PC-3 (cell line): ENCODE data around the gene ATOH1. TPM values are rescaled to one million over a fixed set of nuclear protein-coding genes. Genes with fewer than 3 reads are reported as not detected.

Source experiments
- ATAC-seq: fragments of 200-7000 bp; cut with Tn5 transposase; 2 replicates; pipeline ENCODE4 v1.9.1; 2020; ENCODE audit warnings: mild to moderate bottlenecking, moderate library complexity
- BruUV-seq: library from RNA; stranded (reverse); fragments of 400-500 nt; replicated peaks from 2 replicates; lab custom pipeline; 2021; lab: Mats Ljungman, UMichigan
- CTCF ChIA-PET: fragments of 300-600 bp; sonication (Branson Sonifier 250); formaldehyde crosslinking; loops from one replicate; lab custom pipeline; 2022; ENCODE audit warnings: antibody characterized with exemption; lab: Charles Lee
- POLR2A ChIA-PET: fragments of 300-600 bp; sonication (Branson Sonifier 250); formaldehyde crosslinking; loops from one replicate; lab custom pipeline; 2022; ENCODE audit warnings: antibody characterized with exemption; ENCODE audit not compliant: unreplicated experiment; lab: Charles Lee
- DNase-seq: peaks from one replicate; pipeline ENCODE4 v3.0.0-alpha.2; 2015
- H2AFZ ChIP-seq: fragments of 300-600 bp; sonication (generic); 2 replicates; pipeline ENCODE4 v1.6.0; 2016; ENCODE audit warnings: antibody characterized with exemption, low read length
- H3F3A ChIP-seq: fragments of 300-600 bp; sonication (generic); one replicate; pipeline ENCODE4 v1.6.0; 2017; ENCODE audit warnings: antibody characterized with exemption, low read length, control low read depth, mild to moderate bottlenecking; ENCODE audit not compliant: unreplicated experiment
- H3K27ac ChIP-seq: fragments of 300-600 bp; sonication (generic); 2 replicates; pipeline ENCODE4 v1.5.1; 2016; ENCODE audit warnings: mild to moderate bottlenecking, low read length
- H3K27me3 ChIP-seq: fragments of 300-600 bp; sonication (generic); 2 replicates; pipeline ENCODE4 v1.6.1; 2016; ENCODE audit warnings: low read length, mixed read lengths
- H3K36me3 ChIP-seq: fragments of 300-600 bp; sonication (generic); 2 replicates; pipeline ENCODE4 v1.6.1; 2016; ENCODE audit warnings: low read depth, mixed run types, low read length, mixed read lengths
- H3K4me1 ChIP-seq: fragments of 300-600 bp; sonication (generic); 2 replicates; pipeline ENCODE4 v1.5.1; 2016; ENCODE audit warnings: low read length; ENCODE audit not compliant: insufficient read depth
- H3K4me2 ChIP-seq: fragments of 300-600 bp; sonication (generic); 2 replicates; pipeline ENCODE4 v1.6.0; 2016; ENCODE audit warnings: low read length
- H3K4me3 ChIP-seq: fragments of 300-600 bp; sonication (generic); 2 replicates; pipeline ENCODE4 v1.5.1; 2016; ENCODE audit warnings: mild to moderate bottlenecking, low read length, mixed read lengths
- H3K79me2 ChIP-seq: fragments of 300-600 bp; sonication (generic); 2 replicates; pipeline ENCODE4 v1.6.1; 2017; ENCODE audit warnings: low read length, mixed read lengths
- H3K9ac ChIP-seq: fragments of 300-600 bp; sonication (generic); 2 replicates; pipeline ENCODE4 v1.6.0; 2016; ENCODE audit warnings: mild to moderate bottlenecking, low read length
- H3K9me2 ChIP-seq: fragments of 300-600 bp; sonication (generic); replicated peaks from 2 replicates; pipeline ENCODE4 v1.6.1; 2016; ENCODE audit warnings: mixed run types, low read length, mixed read lengths
- H3K9me3 ChIP-seq: fragments of 300-600 bp; sonication (generic); 2 replicates; pipeline ENCODE4 v1.6.1; 2016; ENCODE audit warnings: low read length, mixed read lengths
- H4K20me1 ChIP-seq: fragments of 300-600 bp; sonication (generic); 2 replicates; pipeline ENCODE4 v1.6.1; 2016; ENCODE audit warnings: low read length, mixed read lengths
- EZH2 ChIP-seq: fragments of 300-600 bp; sonication (generic); IDR thresholded peaks from one replicate; pipeline ENCODE4 v1.6.1; 2017; ENCODE audit warnings: antibody characterized with exemption, mild to moderate bottlenecking, low read length; ENCODE audit not compliant: unreplicated experiment
- EZH2phosphoT487 ChIP-seq: fragments of 300-600 bp; sonication (generic); IDR thresholded peaks from 2 replicates; pipeline ENCODE4 v1.6.1; 2018; ENCODE audit warnings: mild to moderate bottlenecking, antibody characterized with exemption, low read length, borderline replicate concordance
- intact Hi-C: fragments of 100-400 bp; cut with micrococcal nuclease; formaldehyde crosslinking; loops from 2 replicates; pipeline ENCODE4 v1.9.0; 2023
- total RNA-seq: library from RNA; depleted of rRNA; stranded (reverse); fragments of >200 nt; gene quantifications from 2 replicates; pipeline ENCODE4 v1.2.3, GENCODE V29; 2014
- TF ChIP-seq, protein P1 (sequence below): fragments of 300-600 bp; sonication (generic); conservative IDR thresholded peaks from 2 replicates; pipeline ENCODE4 v1.5.1; 2017; ENCODE audit warnings: antibody characterized with exemption, low read depth, mild to moderate bottlenecking, low read length

ATOH1 gene
- total RNA-seq, 1 experiment from 2014 or later = not detected

DNA sequence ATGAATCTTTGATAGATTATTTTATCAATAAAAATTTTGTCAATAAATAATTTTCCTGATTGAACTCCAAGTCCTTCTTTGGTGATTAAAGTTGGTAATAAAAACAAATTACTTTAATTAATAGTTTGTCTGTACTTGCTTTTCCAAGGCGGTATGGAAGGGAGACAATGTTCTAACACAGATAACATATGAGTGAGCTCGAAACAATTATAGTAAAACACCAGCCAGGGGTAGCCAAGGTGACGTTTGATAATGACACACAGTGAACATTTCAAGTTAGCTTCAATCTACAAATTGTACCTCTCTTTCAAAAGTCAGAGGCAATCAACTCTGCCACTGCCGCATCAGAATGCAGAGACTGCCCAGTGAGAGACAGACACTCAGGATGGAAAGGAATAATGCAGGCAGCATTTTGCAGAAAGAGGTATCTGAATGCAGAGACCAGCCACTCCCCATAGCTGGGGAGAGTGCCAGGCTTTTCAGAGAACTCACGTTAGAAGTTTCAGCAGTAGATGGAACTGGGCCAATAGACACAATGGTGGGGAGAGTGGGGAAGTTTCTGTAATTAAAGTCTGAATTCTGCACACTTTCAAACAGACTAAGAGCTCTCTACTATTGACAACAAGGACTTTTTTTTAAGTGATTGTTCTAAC, 18.1 kb upstream of the ATOH1 start:
- intact Hi-C loops = no loop called here
- Histone ChIP-seq H3K9ac (no peak overlapping the region), H3K27me3 (peaks cover 49% of the 10 kb centered on the region), H3K4me3 (no peak overlapping the region), H3K4me2 (no peak overlapping the region), H3K9me2 (no peaks in the 10 kb centered on the region), H3K9me3 (no peaks in the 10 kb centered on the region), H3K4me1 (no peaks in the 10 kb centered on the region), H3K27ac (no peak overlapping the region), H3K79me2 (no peaks in the 10 kb centered on the region), H2AFZ (no peak overlapping the region), H4K20me1 (no peaks in the 10 kb centered on the region), H3F3A (no peaks in the 10 kb centered on the region), H3K36me3 (no peaks in the 10 kb centered on the region)
- no TSS peak for BruUV-seq
- ChIA-PET POLR2A (no interaction called here), CTCF (no interaction called here)
- no peak for TF ChIP-seq EZH2
- TF ChIP-seq EZH2phosphoT487 = no peak
- TF ChIP-seq, protein P1, sequence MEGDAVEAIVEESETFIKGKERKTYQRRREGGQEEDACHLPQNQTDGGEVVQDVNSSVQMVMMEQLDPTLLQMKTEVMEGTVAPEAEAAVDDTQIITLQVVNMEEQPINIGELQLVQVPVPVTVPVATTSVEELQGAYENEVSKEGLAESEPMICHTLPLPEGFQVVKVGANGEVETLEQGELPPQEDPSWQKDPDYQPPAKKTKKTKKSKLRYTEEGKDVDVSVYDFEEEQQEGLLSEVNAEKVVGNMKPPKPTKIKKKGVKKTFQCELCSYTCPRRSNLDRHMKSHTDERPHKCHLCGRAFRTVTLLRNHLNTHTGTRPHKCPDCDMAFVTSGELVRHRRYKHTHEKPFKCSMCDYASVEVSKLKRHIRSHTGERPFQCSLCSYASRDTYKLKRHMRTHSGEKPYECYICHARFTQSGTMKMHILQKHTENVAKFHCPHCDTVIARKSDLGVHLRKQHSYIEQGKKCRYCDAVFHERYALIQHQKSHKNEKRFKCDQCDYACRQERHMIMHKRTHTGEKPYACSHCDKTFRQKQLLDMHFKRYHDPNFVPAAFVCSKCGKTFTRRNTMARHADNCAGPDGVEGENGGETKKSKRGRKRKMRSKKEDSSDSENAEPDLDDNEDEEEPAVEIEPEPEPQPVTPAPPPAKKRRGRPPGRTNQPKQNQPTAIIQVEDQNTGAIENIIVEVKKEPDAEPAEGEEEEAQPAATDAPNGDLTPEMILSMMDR = no peak
- ATAC-seq = no peak
- DNase-seq = no peak

DNA sequence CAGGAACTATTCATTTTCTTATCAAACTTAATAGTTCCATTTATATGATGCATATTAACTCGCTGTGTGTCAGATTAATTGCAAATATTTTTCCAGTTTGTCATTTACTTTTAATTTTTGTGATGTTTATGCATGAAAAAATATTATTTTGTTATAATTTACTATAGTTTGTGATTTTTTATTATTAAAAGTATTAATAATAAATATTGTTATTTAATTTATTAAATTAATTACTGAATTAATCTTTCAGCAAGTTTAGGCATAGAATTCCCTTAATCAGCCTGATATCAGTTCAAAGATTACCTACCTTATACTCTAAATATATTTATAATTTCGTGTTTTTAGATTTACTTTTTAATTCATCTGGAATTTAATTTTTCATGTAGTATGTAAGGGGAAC, 15.5 kb upstream of the ATOH1 start:
- Histone ChIP-seq H3K4me1 (no peaks in the 10 kb centered on the region), H3K9ac (no peak overlapping the region), H3F3A (no peaks in the 10 kb centered on the region), H3K4me3 (no peak overlapping the region), H3K27me3 (peaks cover 53% of the 10 kb centered on the region), H2AFZ (no peak overlapping the region), H3K79me2 (no peaks in the 10 kb centered on the region), H3K36me3 (no peaks in the 10 kb centered on the region), H4K20me1 (no peaks in the 10 kb centered on the region), H3K27ac (no peak overlapping the region), H3K4me2 (no peak overlapping the region), H3K9me3 (no peaks in the 10 kb centered on the region), H3K9me2 (no peaks in the 10 kb centered on the region)
- TF ChIP-seq EZH2phosphoT487 = no peak
- TF ChIP-seq EZH2 = no peak
- TF ChIP-seq, protein P1 = no peak
- intact Hi-C loops = no loop called here
- no TSS peak for BruUV-seq
- CTCF ChIA-PET = no interaction called here
- DNase-seq (no peak), ATAC-seq (no peak)
- POLR2A ChIA-PET = no interaction called here

DNA sequence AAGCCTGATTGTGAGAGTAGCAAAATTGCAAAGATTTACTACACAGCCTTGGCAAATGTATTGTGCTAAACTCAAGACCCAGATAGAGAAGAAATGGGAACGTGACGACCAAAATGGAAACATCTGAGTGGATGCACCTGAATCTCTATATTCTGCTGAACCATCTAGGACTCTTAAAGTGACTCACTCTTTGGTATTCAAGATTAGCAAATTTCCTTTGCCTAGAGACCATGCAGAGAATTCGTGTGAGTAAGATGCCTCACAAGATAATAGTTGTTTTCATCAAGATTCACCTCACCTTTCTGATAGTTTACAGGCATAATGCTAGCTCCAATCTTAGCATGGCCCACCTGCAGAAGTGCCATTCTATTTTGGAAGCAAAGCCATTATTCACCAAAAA, 14.4 kb upstream of the ATOH1 start:
- Histone ChIP-seq H3K27me3 (peaks cover 51% of the 10 kb centered on the region), H3K4me1 (no peaks in the 10 kb centered on the region), H3F3A (no peaks in the 10 kb centered on the region), H3K79me2 (no peaks in the 10 kb centered on the region), H2AFZ (no peak overlapping the region), H3K36me3 (no peaks in the 10 kb centered on the region), H4K20me1 (no peaks in the 10 kb centered on the region), H3K9ac (no peak overlapping the region), H3K27ac (no peak overlapping the region), H3K4me3 (no peak overlapping the region), H3K9me2 (no peaks in the 10 kb centered on the region), H3K9me3 (no peaks in the 10 kb centered on the region), H3K4me2 (no peak overlapping the region)
- DNase-seq (no peak), ATAC-seq (no peak)
- POLR2A ChIA-PET = no interaction called here
- intact Hi-C loops = no loop called here
- no TSS peak for BruUV-seq
- TF ChIP-seq, protein P1 = no peak
- TF ChIP-seq EZH2phosphoT487 (no peak), EZH2 (no peak)
- CTCF ChIA-PET = no interaction called here
